GM20431 (cell line): Measurements from ENCODE around the gene NHEJ1.

ENCODE experiments used
- in situ Hi-C: fragments of 300-500 bp; cut with MseI, MboI; formaldehyde crosslinking; loops from one replicate; pipeline ENCODE4 v1.15.0; 2020; ENCODE audit warnings: low sequenced_read_pairs; ENCODE audit not compliant: unreplicated experiment

NHEJ1 gene

DNA sequence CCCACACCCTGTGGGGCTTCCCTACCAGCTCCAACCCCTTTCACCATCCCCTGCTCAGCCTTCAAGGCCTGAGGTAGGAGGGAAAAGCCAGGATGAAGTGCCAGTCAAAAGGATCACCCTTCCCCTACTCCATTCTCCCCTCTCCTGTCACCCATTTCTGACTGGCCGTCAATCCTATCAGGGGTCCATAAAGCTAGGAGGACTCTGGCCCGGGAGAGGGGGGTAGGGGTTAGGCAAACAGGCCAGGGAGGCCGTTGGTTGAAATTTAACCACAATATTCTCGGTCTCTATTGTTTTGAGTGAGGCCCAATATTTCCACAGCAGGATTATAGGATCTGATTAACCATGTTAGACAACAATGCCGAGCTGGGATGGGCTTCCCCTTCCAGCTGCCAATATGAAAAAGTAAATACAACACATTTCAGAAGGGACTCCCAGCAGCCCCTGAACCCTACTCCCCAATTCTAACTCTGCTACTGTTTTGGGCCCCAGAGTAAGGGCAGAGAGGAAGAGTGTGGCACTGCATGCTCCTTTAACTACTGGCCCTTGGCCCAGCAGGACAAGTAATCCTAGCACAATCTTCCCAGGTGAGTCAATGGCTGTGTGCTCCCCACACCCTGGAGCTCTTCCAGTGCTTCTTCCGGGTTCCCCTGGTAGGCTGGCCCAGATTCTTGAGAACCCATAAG, 89.3 kb downstream of the NHEJ1 start:
- in situ Hi-C loops: loop anchor here (10.0 kb wide), 1 partner anchor 74 kb away; no protein-coding TSS in a partner anchor

DNA sequence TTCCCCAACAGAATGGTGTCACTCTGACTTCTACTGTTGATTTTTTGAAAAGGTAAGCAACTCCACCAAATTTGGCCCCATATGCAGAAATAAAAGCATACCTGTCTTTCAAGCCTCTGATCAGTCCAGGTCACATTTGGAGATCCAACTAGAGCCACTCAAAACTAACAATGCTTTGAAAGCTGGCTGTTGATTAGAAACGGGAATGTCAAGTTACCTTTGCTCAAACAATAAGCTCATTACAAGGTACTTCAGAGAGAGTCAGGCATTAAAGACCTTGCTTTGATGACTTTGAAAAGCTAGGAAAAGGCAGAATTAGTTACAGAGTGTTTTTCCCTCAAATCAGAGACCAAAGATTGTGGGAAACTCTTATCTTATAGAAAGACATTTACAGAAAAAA, 95.1 kb downstream of the NHEJ1 start:
- in situ Hi-C loops: no loop called here

DNA sequence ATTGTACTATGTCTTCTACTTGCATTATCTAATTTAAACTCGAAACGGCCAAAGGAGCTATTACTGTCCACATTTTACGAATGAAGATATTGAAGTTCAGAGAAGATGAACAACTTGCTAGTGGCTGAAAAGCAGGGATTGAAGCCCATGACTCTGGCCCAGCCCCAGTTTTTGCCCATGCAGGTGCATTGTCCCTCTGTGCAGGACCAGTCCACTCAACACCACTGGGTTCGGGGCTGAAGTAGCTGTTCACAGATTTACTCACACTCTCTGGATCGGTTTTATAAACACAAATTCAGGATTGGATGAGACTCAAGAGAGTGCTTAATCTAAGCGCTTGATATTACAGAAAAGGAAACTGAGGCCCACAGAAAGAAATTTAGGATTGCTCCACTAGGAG, 98.5 kb downstream of the NHEJ1 start:
- in situ Hi-C loops: no loop called here

DNA sequence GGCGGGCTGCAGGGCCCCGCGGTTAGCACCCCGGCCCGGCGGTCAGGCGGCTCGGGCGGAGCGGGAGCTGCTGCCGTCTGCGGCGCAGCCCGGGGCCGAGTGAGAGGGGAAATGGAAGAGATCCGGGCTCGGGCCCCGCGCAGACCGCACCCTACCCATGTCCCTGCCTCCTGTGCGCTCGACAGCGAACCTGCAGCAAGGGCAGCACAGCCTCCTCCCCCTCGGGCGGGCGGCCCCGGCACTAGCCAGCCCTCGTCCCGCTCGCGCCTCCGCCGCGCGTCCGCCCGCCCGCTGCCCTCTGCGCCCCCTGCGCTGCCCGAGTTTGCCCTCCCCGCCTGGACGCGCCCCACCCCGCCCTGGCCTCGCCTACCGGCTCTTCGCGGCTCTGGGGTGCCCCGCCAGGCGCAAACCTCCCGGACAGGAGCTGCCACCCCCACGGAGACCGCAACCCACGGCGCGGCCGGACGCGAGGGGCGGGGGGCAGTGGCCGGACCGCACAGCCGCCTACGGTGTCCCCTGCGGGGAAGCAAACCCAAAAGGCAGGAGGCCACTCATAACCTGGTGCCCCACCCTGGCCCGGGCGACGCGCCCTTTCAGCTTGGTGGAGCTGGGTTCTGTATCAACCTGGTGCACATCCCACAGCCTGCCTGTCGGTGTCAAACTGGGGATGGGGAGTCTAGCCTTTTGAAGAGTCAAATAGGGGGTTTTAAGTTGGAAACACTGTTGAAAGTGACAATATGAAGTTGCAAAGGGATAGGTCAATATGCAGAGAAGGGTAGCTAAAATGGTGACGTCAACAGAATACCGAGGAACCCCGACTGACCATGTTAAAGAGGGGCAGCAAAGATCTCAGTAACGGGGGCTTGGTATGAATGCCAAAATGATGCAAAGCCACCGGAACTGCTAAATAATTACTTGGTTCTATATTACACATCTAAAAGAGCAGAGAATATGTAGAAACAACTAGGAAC, 99.5 kb downstream of the NHEJ1 start, which contains the start of gene IHH:
IHH (minus strand) TSS at position 101 of the 971 bp plus-strand sequence. CDS start 454 bp downstream, outside the sequence.
- in situ Hi-C loops: no loop called here

DNA sequence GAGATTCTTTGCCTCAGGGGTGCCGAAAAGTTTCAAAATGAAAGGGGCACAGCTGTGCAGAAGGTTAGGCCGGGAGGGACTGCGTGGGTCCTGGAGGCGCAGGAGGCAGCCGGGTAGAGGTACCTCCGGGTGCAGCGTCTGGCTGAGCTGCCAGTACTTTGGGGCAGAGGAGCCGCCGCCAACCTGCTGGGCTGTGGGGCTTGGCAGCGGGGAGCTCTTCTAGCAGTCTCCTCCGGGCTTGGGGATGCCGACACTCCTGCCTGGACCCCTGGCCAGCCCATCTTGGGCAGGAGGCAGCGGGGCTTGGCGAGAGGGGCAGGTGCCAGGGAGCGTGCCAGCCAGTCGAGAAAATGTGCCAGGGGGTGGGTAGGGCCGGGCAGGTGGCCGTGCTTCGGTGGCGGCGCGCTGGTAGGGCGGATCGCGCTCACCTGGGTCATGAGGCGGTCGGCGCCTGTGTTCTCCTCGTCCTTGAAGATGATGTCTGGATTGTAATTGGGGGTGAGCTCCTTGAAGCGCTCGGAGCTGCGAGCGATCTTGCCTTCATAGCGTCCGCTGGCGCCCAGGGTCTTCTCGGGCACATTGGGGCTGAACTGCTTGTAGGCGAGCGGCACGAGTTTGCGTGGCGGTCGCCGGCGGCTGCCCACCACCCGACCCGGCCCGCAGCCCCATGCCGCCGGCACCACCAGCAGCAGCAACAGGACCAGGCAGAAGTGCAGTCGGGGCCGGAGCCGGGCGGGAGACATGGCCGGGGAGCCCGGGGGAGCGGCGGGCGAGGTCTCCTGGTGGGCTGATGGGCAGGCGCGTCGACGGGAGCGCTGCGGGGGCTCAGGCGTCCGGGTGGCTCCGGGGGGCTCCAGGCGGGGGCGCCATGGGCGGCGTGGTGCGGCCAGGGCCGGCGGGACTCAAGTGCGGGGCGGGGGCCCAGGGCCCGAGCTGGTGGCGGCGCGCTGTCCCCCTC, 100.6 kb downstream of the NHEJ1 start:
- in situ Hi-C loops: no loop called here

DNA sequence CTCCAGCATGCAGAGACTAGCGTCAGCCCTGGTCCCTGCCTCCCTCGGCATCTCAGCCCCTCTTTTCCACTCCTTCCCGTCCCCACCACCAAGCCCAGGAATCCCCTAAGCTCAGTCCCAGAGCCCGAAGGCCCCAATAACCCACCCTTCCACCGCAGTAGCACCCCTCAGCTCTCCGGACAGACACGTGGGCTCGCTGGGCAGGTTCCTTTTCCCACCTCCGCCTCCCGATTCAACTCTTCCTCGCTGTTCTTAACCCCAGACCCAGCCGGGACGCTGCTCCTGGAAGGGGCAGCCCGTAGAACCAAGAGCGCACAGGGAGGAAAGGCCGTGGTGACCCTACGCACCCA, 101.3 kb downstream of the NHEJ1 start:
- in situ Hi-C loops: no loop called here

DNA sequence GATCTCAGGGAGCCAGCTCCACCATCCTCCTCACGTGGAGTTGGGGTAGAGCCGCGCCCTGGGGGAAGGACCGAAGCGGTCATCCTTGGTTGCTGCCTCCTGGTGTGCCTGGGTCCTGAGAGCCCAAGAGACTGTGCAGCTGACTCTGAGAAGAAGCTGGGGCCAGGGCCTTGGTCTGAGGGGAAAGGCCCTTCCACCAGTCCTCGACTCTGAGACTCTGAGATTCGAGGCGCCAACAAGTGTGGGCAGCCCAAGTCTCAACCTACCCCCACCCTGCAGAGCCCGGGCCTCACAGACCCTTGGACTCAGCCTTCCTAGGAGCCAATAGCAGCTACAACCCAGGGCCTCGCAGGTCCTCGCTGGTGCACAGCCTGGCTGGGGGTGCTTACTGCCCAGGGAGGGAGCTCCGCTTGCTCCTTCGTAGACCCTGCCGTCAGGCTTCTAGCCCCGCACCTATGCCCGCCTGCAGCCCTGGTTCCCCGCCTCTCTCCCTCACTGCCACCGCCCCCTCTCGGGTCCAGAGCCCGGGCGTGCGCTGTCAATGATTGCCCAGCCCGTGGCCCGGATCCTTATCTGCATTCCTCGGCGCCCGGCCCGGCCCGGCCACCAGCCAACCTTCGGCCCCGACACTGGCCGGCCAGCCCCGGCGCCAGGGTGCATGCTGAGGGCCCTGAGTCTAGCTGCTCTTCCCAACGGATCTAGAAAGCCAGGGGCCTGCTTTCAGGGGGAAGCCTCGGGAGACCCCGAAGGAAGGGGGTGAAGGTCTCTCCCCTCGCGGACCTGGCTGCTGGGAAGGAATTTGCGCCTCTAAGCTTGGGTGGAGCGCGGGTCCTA, 101.9 kb downstream of the NHEJ1 start:
- in situ Hi-C loops: no loop called here

DNA sequence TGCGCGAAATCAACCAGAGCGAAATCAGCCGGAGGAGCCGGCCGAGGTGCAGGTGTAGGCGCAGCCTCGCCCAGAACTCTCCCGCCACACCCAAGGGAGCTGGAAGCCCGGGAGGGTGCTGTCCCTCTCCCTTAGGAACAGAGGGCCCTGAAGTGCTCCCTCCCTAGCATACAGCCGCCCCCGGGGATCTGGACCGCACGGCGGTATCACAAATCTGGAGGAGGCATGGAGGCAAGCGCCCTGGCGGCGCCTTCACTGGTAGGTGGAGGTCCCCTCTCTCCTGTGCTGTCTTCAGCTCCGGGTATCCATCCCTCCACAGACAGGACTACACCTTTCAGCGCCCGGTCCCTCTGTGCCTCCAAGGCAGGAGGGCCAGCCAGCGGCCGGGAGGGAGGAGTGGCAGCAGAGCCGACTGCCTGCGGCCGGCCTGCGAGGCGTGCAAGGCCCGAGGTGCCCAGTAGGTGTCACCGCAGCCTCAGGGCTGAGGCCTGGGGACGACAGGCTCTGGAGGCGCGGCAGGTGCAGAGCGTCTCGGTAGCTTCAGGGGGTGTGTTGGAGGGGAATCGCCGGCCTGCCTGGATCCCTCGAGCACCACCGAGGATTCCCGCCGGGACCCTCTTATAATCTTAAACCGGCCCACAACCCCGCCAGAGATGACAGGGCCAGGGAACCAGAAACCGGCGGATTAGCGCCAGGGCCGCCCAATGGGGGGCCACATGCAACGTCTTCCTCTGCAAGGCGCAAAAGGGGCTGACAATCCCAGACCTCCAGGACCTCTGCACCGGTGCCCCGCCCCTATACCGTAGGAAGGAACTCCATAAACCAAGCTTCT, 102.7 kb downstream of the NHEJ1 start:
- in situ Hi-C loops: no loop called here

DNA sequence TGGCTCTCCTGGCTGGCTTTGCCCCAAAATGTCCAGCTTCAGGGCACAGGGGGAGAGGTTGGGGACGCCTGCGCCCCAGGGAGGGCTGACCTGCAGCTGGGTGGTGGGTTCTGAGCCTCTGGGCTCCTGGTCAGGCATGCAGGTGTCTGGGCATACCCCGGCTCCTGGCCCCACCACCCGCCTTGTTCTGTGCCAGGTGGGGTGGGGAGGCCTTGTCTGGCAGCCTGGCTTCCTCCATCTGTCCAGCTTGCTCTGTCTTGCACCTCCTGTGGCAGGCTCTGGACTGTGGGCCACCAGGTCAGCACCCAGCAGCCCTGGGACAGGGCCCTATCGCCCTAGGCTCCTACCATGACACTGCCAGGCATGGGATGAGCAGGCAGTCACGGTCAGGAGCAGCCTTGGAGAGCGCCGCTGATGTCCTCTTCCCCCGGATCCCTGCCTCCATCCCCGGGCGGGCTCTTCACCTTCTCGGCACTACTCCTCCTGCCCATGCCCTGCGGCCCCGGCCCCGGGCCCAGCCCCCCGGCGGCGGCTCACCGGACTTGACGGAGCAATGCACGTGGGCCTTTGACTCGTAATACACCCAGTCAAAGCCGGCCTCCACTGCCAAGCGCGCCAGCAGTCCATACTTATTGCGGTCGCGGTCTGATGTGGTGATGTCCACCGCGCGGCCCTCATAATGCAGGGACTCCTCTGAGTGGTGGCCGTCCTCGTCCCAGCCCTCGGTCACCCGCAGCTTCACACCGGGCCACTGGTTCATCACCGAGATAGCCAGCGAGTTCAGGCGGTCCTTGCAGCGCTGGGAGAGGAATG, 103.5 kb downstream of the NHEJ1 start:
- in situ Hi-C loops: no loop called here

DNA sequence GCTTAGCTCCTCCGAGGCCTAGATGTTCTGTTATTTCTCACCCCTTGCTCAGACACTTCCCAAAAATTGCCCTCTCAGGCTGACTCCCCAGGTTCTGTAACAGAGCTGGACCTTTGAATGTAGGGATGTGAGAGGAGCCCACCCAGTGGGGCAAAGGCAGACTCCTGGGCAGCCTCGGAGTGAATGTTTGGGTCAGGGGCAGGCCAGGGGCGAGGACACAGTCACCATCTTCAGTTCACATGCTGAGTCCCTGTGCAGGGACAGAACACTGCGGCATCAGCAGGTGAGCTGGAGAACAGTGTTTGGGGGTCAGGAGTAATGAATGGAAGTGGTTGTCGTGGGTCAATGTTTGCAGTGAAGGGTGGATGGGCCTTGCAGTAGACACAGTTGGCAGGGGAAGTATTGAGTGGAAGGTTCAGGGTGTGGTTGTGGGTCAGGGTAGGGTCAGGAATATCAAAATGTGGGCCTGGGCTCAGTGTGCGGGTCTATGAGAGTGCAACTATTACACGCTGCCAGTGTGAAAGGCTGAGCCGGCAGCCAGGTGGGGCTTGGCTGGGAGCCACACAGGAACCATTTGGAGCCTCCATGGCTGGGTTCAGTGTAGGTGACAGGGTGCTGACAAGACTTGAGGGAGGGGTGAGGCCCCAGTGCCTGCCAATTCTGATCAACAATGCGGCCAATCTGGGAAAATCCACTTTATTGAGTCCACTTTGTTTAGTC, 104.3 kb downstream of the NHEJ1 start:
- in situ Hi-C loops: no loop called here

DNA sequence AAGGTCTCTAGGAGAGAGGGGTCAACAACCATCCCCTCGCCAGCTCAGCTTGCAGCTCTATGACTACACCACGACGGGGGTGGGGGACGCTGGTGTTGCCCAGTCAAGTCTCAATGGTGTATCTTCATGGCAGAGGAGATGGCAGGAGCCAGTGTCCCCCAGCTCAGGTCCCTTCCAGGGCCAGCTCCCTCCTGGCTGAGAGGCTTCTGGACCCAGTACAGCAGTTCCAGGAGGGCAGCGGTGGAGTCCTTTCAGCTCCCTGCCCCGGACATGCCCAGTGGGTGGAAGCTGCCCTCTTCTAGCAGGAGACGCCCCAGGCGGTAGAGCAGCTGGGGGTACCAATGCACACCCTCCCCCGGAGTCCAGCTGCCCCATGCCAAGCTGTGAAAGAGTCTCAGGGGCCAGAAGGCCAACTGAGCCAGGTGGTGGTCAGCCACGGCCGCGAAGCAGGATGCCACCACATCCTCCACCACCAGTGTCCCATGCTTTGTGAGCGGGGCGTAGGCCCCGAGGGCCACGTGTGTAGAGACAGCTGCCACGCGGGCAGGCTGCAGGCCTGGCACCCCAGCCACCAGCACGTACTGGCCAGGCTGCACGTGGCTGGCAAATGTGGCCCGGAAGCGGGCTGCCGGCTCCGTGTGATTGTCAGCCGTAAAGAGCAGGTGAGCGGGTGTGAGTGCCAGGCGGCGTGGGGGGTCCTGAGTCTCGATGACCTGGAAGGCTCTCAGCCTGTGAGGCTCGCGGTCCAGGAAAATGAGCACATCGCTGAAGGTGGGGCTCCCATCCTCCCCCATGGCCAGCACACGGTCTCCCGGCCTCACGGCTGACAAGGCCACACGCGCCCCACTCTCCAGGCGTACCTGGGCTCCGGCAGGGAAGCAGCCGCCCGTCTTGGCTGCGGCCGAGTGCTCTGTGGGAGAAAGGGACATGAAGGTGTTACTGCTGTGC, 105.4 kb downstream of the NHEJ1 start:
- in situ Hi-C loops: no loop called here

DNA sequence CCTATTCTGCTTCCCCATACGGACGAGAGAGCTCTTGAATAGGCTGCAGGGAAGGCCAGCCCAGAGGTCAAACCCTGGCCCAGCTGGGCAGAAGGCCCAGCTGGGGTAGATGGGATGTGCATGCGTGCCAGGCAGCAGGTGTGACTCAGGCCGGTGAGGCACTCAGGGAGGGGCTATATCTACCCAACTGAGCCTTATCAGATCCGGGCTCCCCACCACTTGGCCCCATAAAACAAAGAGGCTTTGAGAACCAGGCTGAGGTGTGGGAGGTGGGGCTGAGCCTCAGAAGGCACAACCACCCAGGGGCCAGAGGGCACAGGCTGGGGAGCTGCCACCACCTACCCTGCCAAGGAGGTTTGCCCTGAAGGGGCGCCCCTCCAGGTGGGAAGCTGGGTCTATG, 111.3 kb downstream of the NHEJ1 start:
- in situ Hi-C loops: no loop called here

DNA sequence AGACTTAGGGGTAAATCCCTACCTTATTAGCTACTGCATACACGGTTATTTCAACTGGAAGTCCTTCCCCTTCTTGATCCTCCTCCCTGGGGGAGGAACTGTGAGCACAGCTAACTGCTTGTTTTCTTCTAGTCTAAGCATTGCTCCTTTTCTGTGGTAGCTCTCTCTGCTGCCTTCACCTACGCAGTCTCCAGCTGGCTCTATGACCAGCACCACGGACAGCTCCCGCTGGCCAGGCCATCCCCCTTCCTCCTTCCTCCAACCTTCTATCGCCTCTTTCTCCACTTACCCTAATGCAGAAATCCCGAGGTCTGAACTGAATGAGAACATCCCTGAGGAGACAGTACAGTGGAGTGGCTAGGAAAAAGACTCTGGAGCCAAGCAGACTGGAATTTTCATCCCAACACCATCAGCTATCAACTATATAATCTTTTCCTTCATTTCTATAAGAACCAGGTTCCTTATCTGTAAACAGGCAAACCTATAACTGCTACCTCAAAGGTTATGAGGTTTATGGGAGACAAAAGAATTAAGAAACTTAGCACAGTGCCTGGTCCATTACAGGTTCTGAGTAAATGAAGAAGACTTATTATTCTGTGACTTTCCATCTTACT, 114.6 kb downstream of the NHEJ1 start:
- in situ Hi-C loops: no loop called here

DNA sequence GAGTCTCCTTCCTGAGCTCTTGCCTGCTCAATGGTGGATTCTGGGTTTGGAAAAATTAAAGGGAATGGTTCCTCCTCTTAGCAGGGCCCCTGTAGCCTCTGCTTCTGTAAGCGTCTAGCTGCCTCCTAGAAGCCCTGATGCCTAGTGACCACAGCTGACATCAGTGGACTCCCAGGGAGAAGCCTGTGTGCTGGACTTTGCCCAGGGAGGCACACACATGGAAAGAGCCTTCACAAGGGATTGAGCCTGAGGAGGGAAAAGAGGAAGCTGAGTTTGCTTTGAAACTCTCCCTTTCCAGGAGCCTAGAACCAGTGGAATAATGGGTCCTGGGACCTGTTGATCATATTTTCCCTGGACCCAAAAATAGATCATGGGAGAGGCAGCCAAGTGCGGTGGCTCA, 117.9 kb downstream of the NHEJ1 start:
- in situ Hi-C loops: no loop called here

DNA sequence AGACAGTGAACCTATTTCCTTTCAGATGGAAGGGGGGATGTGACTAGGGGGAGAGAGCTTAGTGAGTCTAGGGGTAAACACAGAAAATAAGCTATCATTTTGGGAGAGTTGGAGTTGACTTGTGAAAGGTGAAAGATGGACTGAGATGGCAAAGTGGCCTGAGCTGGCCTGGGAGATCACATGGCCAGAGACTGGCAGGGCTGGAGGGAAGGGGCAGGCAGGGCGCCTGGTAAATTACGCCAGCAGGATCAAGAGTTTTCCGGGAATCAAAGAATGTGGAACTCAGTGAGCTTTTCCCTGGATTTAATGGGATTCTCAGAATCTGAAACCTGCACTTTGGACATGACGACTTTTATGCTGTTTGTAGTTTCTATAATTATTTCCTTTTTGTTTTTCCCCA, 118.5 kb downstream of the NHEJ1 start:
- in situ Hi-C loops: no loop called here

DNA sequence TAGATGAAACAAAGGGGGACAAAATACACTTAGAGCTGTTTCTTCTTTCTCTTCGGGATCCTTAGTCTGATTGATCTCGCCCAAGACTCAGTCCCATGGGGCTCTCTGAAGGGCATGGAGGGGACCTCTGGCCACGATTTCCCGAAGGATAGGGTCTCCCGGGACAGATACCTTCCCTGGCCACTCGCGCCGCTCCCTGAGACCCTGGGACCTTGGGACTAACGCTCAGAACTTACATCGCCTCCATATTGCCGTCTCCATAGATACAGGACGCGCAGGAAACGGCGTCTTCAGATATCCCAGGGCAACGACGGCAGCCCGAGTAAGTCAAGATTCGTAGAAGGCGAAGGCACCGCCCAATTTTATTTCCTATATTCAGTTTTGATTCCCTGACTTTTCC, 119.4 kb downstream of the NHEJ1 start, which contains the start of gene CFAP65:
CFAP65 (minus strand) TSS at position 265 of the 400 bp plus-strand sequence. CDS start 2,468 bp downstream, outside the sequence.
- in situ Hi-C loops: no loop called here
